ENCODE results near the gene NTNG1.
A peak's percentile ranks its signal among the peaks of the same experiment; 100 is the strongest.
"Not testable (repeated sequence)": the region's sequence is repeated elsewhere in the genome, so short reads cannot be mapped to it uniquely, and the experiment has no call there.

The NTNG1 gene

DNA sequence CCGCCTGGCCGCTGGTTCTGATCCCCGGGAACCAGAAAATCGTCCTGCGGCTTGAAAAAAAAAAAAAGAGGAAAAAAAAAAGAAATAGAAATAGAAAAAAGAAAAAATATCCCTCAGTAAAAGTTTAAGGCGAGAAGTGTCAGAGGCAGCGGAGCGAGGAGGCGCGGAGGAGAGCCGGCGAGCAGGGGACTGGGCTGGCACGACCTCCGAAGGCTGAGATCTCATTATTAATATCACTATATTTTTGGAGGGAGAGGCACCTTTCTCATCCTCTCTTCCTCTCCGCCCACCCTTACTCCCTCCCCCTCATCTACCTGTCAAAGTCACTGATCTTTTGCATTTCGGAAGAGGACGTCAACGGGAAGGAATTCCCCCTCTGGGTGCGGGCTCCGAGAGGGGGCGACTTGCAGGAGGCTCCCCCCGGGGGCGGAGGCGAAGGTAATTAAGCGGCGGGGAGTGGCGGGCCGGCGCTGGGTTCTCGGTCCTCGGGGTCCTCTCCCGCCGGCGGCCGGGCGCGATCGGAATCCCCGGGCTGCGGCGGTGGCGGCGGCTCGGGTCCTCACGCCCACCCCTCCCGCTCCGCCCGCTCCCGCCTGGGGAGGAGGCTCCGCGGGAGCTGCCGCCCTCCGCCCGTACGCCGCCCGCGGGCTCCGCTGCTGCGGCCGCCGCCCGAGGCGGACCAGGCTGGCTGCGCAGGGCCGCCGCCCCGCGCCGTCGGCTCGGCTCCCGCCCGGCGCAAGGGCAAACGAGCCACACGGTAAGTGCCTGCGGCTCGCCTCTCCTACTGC, at the start of gene NTNG1:
Gene NTNG1 (plus strand): TSS at position 337 of the 788 bp plus-strand sequence.
- peak; percentile 26 for DNase-seq

DNA sequence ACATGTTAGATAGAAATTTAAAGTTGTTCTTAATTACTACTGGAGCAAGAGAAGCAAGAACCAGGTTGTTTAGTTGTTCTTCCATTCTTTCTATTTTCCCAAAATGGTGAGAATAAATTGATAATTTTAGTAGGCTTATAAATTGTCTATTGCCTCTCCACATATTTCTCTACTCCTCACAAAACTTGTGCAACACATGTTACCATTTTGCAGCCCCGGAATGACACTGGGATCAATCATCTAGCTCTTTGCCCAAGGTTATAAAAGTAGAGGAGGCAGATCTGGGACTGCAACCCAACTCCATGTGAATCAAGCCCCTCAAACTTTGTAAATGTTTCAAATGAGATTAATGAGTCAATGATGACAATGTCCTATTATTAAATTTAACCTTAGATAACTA, 49.4 kb upstream of the NTNG1 start:
- DNase-seq, result no peak

DNA sequence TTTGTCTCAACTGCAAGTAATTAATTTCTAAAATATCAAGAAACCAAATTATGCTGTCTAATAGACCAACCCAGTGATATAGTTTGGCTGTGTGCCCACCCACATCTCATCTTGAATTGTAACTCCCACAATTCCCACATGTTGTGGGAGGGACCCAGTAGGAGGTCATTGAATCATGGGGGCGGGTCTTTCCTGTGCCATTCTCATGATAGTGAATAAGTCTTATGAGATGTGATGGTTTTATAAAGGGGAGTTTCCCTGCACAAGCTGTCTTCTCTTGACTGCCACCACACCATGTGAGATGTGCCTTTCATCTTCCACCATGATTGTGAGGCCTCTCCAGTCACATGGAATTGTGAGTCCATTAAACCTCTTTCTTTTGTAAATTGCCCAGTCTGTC, 47.4 kb upstream of the NTNG1 start:
- DNase-seq, result not testable (repeated sequence)

DNA sequence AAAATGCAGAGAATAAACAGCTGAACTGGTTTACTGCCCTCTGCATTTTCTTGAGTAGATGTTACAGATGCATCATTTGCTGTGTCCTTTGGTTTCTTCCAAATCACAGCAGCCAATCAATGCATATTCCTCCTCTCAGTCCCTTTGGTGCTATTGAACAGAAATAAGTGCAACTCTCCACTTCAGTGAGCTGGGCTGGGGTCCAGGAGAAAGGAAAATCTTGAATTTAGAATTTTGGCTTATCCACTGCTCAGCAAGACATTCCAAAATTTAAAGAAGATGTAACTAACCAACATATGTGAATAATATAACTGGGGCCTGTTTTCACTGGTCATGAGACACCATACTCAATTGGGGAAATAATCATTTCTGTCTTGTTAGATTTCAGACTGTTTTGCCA, 45.2 kb upstream of the NTNG1 start:
- DNase-seq, result no peak

DNA sequence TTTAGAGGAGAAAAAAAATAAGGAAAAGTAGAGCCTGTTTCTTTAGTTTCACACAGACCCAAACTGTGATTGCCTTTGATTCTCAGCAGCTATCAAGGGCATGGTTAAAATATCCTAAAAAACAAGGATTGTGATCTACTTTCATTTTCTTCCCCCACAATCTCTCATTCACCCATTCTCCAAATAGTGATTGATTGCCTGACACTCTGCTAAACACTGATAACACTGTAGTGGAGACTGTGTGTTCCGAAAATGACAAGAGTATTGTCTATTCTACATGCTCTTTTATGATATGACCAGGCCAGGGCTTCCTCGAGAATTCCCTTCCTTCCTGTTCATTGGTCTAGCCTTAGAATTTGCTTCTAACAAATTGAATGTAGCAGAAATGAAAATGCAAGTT, 44.1 kb upstream of the NTNG1 start:
- no peak for DNase-seq

DNA sequence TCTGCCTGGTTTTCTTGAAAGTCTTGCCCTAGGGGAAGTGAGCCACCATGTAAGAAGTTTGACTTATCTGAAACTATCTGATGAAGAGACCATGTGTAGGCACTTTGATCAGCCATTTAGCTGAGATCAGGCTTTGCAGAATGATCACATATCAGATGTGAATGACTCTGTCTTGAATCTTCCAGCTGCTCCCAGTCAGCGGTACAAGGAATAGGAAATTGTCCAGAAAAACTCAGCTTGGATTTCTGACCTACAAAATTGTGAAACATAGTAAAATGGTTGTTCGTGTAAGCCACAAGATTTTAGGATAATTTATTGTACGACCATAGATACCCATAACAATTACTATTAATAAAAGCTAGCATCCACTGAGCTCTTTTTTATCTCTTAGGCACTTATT, 41.9 kb upstream of the NTNG1 start:
- DNase-seq, result no peak

DNA sequence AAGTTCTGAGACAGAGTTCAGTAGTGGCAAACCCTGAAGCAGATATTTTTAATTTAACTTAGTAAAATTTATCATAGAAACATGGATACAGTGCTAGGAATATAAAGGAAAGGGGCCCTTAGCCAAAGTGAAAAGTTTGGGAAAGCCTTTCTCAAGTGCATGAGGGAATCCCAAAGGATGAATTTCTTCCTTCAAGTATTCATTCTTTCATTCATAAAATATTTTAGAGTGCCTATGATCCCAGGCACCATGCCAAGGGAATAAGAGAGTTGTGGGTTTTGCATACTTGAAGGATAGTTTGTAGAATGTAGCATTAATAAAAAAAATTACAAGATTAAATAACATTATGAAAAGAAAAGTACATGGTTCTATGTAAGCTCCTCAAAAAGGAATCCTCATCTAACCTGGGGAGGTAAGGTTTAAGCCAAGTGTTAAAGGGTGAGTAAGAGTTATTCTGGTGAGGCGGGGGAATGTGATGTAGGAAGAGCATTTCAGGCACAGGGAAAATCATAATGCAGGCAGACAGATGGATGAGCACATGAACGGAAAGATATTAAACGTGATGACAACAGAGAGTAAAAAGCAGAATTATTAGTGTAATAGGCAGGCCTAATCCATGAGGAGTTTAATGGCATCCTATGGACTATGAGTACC, 40.4 kb upstream of the NTNG1 start:
- no peak for DNase-seq

DNA sequence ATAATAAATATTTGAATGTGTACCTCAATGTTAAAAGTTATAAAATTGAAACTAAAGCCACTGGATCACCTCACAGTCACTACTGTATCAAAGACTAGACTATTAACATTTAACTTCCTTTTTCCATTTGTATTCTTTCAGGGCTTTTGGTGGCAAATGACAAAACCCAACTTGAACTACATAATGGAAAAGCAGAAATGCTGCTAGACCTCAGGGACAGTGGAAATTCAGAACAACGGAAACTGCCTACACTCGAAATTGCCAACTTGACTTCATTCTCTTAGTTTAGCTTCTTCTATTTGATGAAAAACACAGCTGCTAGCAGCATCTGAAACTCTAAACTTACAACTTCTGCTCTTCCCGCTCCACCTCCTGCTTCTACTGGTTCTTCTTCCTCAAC, 34.9 kb upstream of the NTNG1 start:
- no peak for DNase-seq

DNA sequence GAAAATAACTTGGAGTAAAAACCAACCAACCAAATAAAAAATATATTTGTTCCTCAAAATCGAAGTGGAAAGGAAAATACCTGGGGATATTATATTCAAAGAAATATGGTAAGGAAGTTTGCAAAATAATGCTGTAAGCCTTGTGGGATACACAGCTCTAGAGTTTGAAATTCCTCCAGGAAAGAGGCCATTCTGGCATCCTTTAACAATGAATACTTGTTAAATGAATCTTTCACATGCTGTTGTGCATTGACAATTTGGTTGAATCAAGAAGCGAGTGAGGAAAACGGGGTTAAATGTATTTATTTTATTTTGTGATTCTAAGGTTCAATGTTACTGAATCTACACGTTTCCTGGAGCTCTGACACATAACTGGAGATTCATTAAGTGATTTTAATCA, 30.5 kb upstream of the NTNG1 start:
- no peak for DNase-seq

DNA sequence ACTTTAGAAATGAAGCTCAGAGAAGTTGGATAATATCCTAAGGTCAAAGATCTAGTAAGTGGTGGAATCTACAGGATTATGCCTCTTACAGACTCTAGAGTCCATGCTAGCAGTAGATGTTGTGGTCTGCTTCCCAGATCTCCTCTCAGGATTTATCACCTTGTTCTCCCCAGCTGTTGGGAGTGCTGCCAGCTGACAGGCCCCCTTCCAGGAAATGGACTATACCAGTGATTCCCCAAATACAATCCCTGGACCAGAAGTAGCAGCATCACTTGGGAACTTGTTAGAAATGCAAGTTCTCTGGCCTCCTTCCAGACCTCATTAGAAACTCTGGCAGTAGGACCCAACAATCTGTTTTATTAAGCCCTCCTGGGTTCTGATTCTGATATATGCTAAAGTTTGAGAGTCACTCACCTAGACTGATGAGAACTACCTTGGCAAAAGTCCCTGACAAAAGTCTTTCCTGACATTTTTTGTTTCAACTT, 24.5 kb upstream of the NTNG1 start:
- no peak for DNase-seq

DNA sequence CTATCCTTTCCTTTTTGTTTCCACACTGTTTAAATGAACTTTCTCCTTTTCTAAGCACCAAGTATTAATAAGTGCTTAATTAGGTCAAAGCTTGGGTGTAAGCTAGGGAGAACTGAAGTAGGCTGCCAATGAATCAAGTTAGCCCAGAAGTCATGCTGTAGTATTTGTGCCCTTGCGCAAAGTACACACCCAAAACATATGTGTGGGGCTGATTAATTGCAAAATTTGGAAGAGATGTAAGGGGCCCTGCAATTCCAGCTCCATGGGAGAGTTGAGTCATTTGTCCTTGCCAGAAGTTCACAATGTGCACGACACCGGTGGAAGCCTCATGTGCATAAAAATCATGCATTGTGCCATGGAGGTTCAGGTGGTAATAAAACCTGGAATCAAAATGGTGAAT, 18.6 kb upstream of the NTNG1 start:
- DNase-seq, result no peak

DNA sequence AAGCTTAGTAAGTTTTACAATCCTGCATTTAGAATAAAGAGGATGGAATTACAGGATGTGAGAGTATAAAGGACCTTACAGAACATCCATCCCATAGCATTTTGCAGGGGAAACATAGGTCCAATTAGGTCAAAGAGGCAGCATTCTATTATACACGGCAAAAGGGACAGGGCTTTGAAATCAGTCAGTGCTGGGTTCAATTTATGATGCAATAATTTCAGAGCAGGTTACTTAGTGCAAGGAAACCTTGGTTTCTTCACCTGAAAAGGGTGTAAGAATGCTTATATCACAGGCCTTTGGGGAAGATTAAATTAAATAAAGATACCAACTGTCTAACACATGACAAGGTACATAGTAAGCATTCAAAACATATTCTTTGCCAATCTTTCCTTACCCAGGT, 17.1 kb upstream of the NTNG1 start:
- DNase-seq, result no peak

DNA sequence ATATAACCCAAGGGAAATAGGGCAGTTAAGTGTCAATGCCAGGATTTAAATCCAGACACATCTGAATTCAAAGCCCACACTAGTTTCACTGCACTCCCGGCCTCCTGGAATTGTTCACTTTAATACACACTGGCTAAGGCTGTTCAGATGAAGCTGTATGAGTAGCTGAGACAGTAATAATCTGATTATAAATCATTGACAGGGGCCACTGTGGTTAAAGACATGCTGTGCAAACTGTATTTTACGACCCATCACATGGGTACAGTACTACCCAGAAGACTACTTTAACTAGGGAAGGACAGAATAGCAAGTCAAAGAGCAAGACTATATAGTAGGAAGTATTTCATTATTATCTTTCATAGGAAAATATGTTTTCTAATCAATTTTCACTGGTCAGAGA, 16.1 kb upstream of the NTNG1 start:
- no peak for DNase-seq

DNA sequence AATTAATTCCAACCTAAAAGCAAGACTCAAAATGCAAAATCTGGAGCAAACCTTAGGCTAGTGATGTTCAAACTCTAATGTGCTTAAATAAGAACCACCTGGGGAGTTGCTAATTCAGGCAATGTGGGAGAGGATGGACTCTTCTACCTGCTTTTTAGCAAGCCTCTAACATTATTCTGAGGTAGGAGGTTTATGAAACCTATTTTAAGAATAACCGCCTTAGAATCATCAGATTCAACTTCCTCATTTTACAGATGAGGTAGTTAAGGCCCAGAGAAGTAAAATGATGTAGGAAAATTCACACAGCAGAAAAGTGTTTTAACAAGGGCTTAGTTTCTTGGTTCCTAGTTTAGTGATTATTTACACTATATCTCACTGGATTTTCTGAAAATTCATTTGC, 8.6 kb upstream of the NTNG1 start:
- no peak for DNase-seq

DNA sequence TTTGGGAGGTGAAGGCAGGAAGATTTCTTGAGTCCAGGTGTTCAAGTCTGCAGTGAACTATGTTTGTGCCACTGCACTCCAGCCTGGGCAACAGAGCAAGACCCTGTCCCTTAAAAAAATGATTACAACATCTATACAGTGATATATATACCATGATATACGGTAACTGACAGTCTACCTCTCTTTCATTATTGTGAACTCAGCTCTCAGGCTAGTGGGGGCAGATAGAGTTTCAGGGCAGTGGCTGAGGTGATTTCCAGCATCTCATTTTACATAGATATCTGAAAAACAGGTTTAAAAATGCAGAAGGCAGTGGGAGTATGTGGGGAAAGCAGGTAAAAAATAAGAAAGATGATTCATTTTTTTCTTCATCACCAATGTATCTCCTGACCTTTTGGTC, 8.1 kb upstream of the NTNG1 start:
- DNase-seq, result no peak

DNA sequence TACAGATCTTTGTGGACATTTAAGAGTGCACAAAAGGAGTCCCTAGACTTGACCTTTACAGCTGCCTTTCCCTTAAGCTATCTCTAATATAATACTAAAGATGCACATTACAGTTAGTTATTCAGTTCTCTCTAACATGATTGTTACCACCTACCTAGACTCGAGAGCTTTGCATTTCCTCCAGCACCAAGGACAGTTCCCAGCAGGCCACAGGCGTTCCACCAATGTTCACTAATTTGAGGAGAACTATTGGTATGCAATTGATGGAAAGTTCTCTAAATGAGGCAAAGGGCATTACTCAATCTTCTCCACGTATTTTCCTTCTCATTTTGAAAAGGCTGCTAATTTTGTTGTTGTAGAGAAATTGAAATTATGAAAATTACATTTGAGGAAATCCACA, 5.4 kb upstream of the NTNG1 start:
- no peak for DNase-seq

DNA sequence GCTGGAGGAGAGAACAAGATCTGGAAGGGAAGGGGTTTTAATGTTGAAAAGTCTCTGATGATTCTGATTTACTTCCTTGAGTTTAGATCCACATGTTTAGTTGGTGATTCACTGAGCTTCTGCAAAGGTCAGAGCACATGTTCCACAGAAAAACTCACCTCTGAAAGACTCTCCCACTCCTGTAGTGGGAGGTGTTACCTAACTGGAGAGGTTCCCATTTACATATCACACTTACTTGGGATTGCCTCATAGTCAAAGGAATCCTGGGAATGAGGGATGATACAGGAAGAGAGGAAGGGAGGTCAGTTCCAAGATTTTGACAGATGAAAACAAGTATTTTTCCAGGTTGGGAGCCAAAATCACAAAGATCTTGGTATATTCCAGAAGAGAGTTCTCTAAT, 2.7 kb upstream of the NTNG1 start:
- DNase-seq, result no peak

DNA sequence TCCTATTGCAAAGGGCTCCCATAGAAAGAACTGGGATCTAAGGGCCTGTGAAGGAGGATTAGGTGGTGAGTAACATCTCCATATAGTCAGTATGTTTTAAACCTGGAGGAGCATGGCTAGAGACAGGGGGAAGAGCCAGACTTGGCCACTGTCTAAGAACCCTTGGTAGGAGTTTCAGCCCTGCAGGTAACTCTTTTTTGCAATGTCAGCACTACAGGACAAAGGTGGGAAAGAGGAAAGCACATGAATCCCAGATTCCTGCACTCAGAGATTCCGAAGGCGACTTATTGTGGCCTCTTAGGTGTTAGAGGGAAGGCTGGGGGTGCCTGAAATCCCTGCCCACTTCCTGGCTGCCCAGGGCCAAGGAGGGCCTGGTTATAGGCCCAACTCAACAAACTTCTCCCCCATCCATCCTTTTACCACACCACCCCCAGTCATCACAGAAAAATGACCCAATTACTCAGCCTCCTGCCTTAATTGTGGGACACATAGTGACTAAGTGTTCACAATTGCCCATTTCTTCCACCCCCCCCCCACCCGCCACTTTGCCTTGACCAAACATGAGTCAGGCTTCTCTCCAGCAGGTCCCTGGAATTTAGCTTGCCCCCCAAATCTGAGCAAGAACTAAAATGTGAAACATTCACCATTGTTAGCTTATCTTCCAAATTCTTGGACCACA, 1.9 kb upstream of the NTNG1 start:
- no peak for DNase-seq

DNA sequence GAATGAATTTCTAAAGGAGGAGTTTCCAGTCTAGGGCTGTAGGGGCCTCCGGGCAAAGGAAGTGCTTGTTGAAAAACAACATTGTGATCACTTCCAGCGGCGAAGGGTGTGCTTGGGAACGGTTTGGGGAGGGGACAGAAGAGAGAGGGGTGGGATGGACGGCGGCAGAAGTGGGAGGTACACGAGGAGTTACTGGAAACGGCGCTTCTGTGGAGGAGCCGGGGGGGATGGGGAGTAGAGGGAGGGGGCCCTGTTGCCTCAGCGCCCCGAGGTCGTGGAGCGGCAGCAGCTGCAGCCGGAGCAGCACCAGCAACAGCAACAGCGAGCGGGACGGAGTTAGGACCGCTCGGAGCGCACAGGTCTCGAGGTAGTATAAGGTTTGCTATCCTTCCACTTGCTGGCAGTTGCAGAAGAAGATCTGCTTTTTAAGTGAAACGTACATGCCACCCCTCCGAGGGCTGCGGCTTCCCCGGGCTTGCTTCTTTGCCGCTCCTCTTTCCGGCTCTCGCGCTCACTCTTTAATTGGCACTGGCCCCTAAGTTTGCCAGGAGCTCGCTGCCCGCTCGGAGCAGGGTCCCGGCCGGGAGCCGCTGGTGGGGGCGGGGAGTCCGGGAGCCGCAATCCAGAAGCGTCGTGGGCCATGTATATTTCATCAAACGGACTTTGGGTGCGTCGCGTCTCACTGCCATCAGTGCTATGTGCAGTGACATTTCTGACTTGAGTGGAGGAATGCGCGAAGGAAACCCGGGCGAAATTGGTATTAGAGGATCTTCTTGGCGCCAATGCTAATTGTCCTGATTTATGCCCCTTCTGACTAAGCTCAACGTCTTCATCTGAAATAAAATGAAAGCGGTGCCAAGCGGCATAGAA, 771 bp upstream of the NTNG1 start:
- peak; percentile 40 for DNase-seq

DNA sequence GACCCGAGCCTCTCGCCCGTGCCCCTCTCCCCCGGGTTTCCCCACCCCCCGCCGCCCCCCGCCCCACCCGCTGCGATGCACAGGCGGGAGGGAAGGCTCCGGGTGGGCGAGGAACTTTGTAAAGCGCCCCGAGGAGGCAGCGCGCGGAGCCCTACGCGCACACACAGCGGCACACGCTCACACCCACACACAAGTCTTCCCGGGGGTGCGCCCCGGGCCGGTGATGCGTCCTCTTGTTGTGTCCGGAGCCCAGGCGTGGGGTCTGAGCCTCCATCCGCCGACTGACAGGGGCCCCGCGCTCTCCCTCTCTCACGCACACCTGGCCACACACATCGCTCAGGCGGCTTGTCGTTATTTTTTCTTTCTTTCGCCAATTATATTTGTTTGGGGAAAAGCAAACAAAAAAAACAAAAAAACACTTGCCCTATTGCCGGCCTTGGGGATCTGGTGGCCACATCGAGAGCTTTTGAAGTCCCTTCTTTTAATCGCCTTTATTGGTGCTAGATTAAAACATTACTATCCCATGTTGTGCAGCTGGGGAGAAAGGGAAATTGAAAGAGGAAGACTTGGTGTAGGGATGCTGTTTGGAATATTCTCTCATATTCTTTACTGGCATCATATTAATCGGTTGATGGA, 770 bp downstream of the NTNG1 start:
- peak; percentile 26 for DNase-seq

DNA sequence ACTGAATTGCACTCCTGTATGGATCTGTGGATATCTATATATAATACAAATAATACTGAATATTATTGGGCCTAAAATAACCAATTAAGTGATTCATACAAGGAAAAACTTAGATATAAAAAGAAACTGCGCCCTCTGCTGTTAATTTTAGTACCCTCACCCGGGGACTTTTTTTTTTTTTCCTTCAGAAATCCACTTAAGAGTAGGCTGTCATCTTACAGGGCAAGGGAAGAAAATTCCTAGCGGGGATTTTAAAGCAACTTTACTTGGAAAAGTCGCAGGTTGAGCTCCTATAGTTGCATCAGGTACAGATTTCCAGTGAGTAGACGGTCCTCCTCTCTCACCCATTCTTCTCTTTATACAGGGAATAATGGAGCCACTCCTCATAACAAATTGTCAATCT, 1.3 kb downstream of the NTNG1 start:
- DNase-seq, result peak; percentile 47

DNA sequence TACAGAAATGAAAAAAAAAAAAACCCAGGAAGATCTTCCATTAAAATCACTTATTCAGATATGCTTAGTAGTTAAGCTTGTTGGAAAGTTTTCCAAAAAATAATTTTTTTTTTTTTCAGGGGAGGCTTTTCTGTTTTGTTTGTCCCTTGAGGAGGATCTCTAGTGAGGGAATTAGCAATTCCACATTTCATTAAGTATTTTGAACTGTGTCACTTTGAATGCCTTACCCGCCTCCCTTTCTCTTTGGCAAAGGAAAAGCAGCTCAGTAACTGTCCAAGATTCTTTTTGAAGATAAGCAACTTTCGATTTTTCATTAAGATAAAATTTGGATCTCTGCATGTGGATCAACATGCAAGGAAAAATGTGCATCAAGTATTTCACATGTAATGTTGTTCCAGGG, 1.8 kb downstream of the NTNG1 start:
- DNase-seq, result no peak

DNA sequence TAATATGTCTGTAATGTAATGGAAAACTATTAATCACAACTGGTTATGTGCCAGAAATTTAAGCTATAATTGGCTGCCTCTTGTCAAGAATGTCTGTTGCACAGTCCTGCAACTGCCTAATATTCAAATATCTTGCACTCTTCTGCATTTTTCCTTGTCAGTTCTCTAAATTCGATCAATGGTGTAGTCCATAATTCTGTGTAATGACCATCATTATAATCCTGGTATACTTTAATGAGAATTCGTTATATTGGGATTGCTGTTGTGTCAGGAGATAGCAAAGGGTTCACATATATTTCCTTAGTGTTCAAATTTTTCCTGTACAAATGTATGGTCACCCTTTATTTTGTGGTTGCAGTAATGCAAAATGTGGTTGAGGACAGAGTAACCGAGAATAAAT, 4.8 kb downstream of the NTNG1 start:
- no peak for DNase-seq
